ENCODE data around the gene ZNF423.

GRCh38 chr16:49679095-49679494 is 176.8 kb downstream of the ZNF423 start:
- TF ChIP-seq CTCF (IDR thresholded peaks at IDR 0.05; ENCODE audit: low read length): no peak
- no peak for TF ChIP-seq EZH2 (IDR thresholded peaks at IDR 0.05; ENCODE audit: borderline replicate concordance, low read length)
